ENCODE data around the gene DPPA4.

Gene DPPA4

GRCh38 chr3:109278141-109278540 is 59.2 kb downstream of the DPPA4 start:
- no peak overlapping the region for H3K4me3 ChIP-seq (ENCODE audit: low read length)
- no peak for DNase-seq (ENCODE audit: low read depth)
- TF ChIP-seq CTCF (conservative IDR thresholded peaks at IDR 0.05; ENCODE audit: low read length) = no peak
